K562 (cell line): ENCODE measurements around the gene PRR14. TPM values are rescaled to one million over a fixed set of nuclear protein-coding genes. Genes with fewer than 3 reads are reported as not detected.

Source experiments
- CBX1 ChIP-seq: sonication (generic); IDR thresholded peaks from 2 replicates; pipeline ENCODE4 v1.6.1; 2016; ENCODE audit warnings: antibody characterized with exemption, low read depth, mild to moderate bottlenecking
- CXXC5 ChIP-seq: fragments of 250-450 bp; sonication (Bioruptor Pico); IDR thresholded peaks from 2 replicates; pipeline ENCODE4 v1.8.0; 2022; ENCODE audit warnings: inconsistent platforms, mild to moderate bottlenecking, moderate library complexity
- ETV5 ChIP-seq: sonication (generic); formaldehyde crosslinking; IDR thresholded peaks from 2 replicates; pipeline ENCODE4 v1.4.0; 2020; ENCODE audit warnings: low read depth, mild to moderate bottlenecking, missing genetic modification reagents
- HDAC2 ChIP-seq: fragments of 450-650 bp; IDR thresholded peaks from 2 replicates; pipeline ENCODE4 v1.6.1; 2016; ENCODE audit warnings: mild to moderate bottlenecking
- HSF4 ChIP-seq: fragments of 250-450 bp; sonication (Bioruptor Pico); IDR thresholded peaks from 2 replicates; pipeline ENCODE4 v2.1.2; 2022; ENCODE audit warnings: mild to moderate bottlenecking, moderate library complexity, borderline replicate concordance
- PCBP1 ChIP-seq: fragments of 200-400 bp; formaldehyde crosslinking; IDR thresholded peaks from 2 replicates; pipeline ENCODE4 v1.6.1; 2018; ENCODE audit warnings: mild to moderate bottlenecking, low read depth, low read length; ENCODE audit not compliant: poor library complexity, severe bottlenecking
- SMARCB1 ChIP-seq: IDR thresholded peaks from 2 replicates; pipeline ENCODE4 v1.6.1; 2011; ENCODE audit warnings: improper control_type of control experiment, low read depth; ENCODE audit not compliant: insufficient read length
- TCF7L2 ChIP-seq: fragments of 150-350 bp; IDR thresholded peaks from 2 replicates; pipeline ENCODE4 v1.6.1; 2016; ENCODE audit warnings: low read depth, mild to moderate bottlenecking, low read length, moderate library complexity
- ZFX ChIP-seq: sonication (generic); formaldehyde crosslinking; IDR thresholded peaks from 2 replicates; pipeline ENCODE4 v1.8.0; 2022; ENCODE audit warnings: mild to moderate bottlenecking, missing genetic modification reagents, moderate library complexity
- ZNF639 ChIP-seq, 2 experiments: fragments of 200-800 bp in 1 of 2; sonication (Bioruptor generic) in 1 of 2; sonication (generic) in 1 of 2; formaldehyde crosslinking in 1 of 2; IDR thresholded peaks in 1 of 2; conservative IDR thresholded peaks in 1 of 2; 2 replicates each; pipeline versions ENCODE4 v1.5.0 to v1.6.1; 2016 to 2020; ENCODE audit warnings: missing compliant biosample characterization in 1 of 2, missing genetic modification characterization in 1 of 2, missing genetic modification reagents in 1 of 2
- ZNF785 ChIP-seq: fragments of 250-450 bp; sonication (Bioruptor Pico); IDR thresholded peaks from 2 replicates; pipeline ENCODE4 v1.4.0; 2020; ENCODE audit warnings: mild to moderate bottlenecking
- polyA plus RNA-seq, 8 experiments: library from polyadenylated mRNA; depleted of rRNA in 4 of 8; stranded (reverse) in 5 of 8; unstranded in 3 of 8; fragments of >200 nt; fragmentation: Nextera tagmentation in 2 of 8; fragmentation: Illumina TruSeq in 1 of 8; extraction: Ambion mirVana in 2 of 8; extraction: Trizol in 1 of 8; gene quantifications; 2 replicates each; pipeline versions ENCODE4 v1.2.1 to v1.2.3, GENCODE V29; 2011 to 2014; ENCODE audit warnings: inconsistent platforms in 1 of 8, missing spikeins in 1 of 8
- total RNA-seq, 7 experiments: library from RNA; depleted of rRNA in 6 of 7; stranded (reverse); fragments of >200 nt in 6 of 7; fragmentation: Illumina TruSeq in 2 of 7; extraction: Trizol in 2 of 7; gene quantifications; 2 replicates each; pipeline versions ENCODE4 v1.2.1 to v1.2.3, GENCODE V29; 2011 to 2021; ENCODE audit warnings: low replicate concordance in 1 of 7
- TF ChIP-seq, protein P1 (sequence below): fragments of 200-600 bp; sonication (generic); IDR thresholded peaks from one replicate; pipeline ENCODE4 v1.6.1; 2012; ENCODE audit warnings: mild to moderate bottlenecking, low read depth, low read length, inconsistent platforms
- TF ChIP-seq, protein P2 (sequence below): sonication (generic); formaldehyde crosslinking; IDR thresholded peaks from 2 replicates; pipeline ENCODE4 v1.8.1; 2023; ENCODE audit warnings: mild to moderate bottlenecking, missing genetic modification reagents

The PRR14 gene
- total and polyA plus RNA-seq, 9 of the 15 experiments (the other 6 are each of a cell fraction or from before 2014, with no cell fraction given): 2.2 to 63.1 (median 11.5) TPM

- TF ChIP-seq ZFX: peak; percentile 99
- TF ChIP-seq ETV5 (CRISPR knock-in tag): no peak
- TF ChIP-seq CBX1: peak; percentile 24
- TF ChIP-seq ZNF639 (CRISPR knock-in tag; conservative IDR thresholded peaks at IDR 0.05 in 1 of 2, IDR thresholded peaks at IDR 0.05 in 1 of 2): peak in 1 of 2 experiments; percentile 93; a peak in 2 of 4 replicates
- no peak for TF ChIP-seq ZNF785
- peak; percentile 97 for TF ChIP-seq CXXC5
- TF ChIP-seq SMARCB1: no peak
- peak; percentile 22 for TF ChIP-seq PCBP1
- TF ChIP-seq HDAC2: no peak; the same call in 1 of the 2 replicates
- TF ChIP-seq, protein P1, sequence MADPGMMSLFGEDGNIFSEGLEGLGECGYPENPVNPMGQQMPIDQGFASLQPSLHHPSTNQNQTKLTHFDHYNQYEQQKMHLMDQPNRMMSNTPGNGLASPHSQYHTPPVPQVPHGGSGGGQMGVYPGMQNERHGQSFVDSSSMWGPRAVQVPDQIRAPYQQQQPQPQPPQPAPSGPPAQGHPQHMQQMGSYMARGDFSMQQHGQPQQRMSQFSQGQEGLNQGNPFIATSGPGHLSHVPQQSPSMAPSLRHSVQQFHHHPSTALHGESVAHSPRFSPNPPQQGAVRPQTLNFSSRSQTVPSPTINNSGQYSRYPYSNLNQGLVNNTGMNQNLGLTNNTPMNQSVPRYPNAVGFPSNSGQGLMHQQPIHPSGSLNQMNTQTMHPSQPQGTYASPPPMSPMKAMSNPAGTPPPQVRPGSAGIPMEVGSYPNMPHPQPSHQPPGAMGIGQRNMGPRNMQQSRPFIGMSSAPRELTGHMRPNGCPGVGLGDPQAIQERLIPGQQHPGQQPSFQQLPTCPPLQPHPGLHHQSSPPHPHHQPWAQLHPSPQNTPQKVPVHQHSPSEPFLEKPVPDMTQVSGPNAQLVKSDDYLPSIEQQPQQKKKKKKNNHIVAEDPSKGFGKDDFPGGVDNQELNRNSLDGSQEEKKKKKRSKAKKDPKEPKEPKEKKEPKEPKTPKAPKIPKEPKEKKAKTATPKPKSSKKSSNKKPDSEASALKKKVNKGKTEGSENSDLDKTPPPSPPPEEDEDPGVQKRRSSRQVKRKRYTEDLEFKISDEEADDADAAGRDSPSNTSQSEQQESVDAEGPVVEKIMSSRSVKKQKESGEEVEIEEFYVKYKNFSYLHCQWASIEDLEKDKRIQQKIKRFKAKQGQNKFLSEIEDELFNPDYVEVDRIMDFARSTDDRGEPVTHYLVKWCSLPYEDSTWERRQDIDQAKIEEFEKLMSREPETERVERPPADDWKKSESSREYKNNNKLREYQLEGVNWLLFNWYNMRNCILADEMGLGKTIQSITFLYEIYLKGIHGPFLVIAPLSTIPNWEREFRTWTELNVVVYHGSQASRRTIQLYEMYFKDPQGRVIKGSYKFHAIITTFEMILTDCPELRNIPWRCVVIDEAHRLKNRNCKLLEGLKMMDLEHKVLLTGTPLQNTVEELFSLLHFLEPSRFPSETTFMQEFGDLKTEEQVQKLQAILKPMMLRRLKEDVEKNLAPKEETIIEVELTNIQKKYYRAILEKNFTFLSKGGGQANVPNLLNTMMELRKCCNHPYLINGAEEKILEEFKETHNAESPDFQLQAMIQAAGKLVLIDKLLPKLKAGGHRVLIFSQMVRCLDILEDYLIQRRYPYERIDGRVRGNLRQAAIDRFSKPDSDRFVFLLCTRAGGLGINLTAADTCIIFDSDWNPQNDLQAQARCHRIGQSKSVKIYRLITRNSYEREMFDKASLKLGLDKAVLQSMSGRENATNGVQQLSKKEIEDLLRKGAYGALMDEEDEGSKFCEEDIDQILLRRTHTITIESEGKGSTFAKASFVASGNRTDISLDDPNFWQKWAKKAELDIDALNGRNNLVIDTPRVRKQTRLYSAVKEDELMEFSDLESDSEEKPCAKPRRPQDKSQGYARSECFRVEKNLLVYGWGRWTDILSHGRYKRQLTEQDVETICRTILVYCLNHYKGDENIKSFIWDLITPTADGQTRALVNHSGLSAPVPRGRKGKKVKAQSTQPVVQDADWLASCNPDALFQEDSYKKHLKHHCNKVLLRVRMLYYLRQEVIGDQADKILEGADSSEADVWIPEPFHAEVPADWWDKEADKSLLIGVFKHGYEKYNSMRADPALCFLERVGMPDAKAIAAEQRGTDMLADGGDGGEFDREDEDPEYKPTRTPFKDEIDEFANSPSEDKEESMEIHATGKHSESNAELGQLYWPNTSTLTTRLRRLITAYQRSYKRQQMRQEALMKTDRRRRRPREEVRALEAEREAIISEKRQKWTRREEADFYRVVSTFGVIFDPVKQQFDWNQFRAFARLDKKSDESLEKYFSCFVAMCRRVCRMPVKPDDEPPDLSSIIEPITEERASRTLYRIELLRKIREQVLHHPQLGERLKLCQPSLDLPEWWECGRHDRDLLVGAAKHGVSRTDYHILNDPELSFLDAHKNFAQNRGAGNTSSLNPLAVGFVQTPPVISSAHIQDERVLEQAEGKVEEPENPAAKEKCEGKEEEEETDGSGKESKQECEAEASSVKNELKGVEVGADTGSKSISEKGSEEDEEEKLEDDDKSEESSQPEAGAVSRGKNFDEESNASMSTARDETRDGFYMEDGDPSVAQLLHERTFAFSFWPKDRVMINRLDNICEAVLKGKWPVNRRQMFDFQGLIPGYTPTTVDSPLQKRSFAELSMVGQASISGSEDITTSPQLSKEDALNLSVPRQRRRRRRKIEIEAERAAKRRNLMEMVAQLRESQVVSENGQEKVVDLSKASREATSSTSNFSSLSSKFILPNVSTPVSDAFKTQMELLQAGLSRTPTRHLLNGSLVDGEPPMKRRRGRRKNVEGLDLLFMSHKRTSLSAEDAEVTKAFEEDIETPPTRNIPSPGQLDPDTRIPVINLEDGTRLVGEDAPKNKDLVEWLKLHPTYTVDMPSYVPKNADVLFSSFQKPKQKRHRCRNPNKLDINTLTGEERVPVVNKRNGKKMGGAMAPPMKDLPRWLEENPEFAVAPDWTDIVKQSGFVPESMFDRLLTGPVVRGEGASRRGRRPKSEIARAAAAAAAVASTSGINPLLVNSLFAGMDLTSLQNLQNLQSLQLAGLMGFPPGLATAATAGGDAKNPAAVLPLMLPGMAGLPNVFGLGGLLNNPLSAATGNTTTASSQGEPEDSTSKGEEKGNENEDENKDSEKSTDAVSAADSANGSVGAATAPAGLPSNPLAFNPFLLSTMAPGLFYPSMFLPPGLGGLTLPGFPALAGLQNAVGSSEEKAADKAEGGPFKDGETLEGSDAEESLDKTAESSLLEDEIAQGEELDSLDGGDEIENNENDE: no peak
- TF ChIP-seq HSF4: no peak
- TF ChIP-seq, protein P2, sequence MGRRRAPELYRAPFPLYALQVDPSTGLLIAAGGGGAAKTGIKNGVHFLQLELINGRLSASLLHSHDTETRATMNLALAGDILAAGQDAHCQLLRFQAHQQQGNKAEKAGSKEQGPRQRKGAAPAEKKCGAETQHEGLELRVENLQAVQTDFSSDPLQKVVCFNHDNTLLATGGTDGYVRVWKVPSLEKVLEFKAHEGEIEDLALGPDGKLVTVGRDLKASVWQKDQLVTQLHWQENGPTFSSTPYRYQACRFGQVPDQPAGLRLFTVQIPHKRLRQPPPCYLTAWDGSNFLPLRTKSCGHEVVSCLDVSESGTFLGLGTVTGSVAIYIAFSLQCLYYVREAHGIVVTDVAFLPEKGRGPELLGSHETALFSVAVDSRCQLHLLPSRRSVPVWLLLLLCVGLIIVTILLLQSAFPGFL (CRISPR knock-in tag): no peak
- TF ChIP-seq TCF7L2: 0 out of 2 replicates have a peak, but pooled peaks have one; percentile 25
Observed at GRCh38 chr16:30698139-30698815, 47.5 kb downstream of the PRR14 start (continued).
